ENCODE measurements around the gene CIC.

GRCh38 chr19:42285541-42285941 lies 16.5 kb downstream of the CIC start:
- TF ChIP-seq, protein P1, sequence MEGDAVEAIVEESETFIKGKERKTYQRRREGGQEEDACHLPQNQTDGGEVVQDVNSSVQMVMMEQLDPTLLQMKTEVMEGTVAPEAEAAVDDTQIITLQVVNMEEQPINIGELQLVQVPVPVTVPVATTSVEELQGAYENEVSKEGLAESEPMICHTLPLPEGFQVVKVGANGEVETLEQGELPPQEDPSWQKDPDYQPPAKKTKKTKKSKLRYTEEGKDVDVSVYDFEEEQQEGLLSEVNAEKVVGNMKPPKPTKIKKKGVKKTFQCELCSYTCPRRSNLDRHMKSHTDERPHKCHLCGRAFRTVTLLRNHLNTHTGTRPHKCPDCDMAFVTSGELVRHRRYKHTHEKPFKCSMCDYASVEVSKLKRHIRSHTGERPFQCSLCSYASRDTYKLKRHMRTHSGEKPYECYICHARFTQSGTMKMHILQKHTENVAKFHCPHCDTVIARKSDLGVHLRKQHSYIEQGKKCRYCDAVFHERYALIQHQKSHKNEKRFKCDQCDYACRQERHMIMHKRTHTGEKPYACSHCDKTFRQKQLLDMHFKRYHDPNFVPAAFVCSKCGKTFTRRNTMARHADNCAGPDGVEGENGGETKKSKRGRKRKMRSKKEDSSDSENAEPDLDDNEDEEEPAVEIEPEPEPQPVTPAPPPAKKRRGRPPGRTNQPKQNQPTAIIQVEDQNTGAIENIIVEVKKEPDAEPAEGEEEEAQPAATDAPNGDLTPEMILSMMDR (IDR thresholded peaks at IDR 0.05; ENCODE audit: insufficient read depth, low read length, poor library complexity, severe bottlenecking) = no peak
- no peak for TF ChIP-seq EZH2phosphoT487 (conservative IDR thresholded peaks at IDR 0.05; ENCODE audit: low read length)
